HG03469 (cell line): ENCODE data around the gene ATP9A.

Experiments
- ATAC-seq: cut with Tn5 transposase; IDR thresholded peaks from one replicate; pipeline ENCODE4 v1.9.1; 2021; ENCODE audit warnings: mild to moderate bottlenecking, moderate library complexity, moderate number of reproducible peaks; ENCODE audit not compliant: unreplicated experiment

The ATP9A gene

DNA sequence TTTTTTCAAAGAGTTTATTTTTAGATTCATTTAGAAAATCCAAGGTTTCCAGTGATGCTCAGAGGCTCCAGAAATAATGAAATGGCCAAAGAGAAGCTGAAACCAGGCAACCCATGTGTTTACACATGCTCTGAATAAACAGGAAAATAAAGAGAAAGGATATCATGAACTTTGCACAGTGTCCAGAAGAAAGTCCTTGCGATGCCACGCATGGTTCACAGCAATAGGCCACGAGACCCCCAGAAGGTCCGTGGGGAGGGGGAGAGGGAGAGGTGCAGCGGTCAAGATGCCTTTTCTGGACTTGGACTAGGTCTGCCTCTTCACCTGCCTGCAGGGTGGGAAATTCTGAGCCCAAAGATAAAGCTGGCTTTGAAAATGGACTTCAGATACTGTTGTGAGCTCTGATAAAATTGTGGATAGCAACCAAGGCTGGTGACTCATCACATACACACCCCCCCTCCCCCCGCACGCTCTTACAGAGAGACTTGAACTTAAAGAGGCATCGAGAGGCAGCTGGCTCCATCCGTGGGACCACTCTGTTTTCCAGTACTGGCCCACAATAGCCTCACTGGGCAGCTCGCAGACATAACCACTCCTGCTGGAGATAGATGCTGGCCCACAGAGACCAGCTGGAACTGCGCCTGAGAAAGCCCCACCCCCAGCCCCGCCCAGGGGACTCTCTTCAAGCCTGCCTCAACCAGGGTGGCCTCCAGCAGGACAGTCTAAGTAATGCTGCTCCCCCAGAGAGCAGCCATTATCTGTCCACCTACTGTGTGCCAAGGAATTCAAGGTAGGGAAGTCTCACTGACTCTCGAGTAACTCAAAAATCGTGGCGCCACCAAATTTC, 204.5 kb downstream of the ATP9A start:
- ATAC-seq, result no peak

GRCh38 chr20:51563174-51563485, 205.1 kb downstream of the ATP9A start:
- ATAC-seq, result no peak

DNA sequence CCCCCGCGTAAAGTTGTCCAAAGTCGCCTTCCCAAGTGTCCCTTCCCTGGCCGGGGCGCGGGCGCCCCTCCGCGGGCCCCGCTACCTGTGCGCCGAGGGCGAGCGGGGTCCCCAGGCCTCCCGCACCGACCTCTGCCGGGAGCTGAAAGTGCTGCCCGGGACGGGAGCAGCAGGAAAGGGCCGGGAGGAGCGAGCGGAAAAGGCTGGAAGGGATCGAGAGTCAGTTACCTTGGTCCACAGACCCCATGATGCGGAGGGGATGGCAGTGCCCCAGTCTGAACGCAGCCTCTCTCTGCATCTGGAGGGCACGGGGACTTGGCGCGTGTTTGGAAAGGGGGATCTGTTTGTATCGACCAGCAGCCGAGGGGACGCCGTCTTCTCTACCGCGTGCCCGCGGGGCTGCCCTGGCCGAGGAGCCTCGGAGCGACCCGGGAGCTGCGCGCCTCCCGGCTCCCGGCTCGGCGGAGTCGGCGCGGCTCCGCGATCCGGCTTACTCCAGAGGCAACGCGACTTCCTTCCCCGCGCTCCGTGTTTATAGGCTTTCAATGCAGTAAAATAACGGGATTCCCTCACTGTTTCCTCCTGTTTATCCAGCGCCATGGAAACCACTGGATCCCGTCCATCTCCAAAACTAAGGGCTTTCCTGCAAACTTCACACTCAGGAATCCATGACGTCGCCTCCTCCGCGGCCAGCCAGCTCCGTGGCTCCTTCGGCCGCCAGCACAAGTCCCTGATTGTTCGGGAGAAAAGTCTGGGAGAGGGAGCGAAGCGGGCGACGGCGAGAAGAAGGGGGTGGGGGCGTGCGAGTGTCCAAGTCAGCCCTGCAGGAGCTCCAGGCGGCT, 205.6 kb downstream of the ATP9A start:
- no peak for ATAC-seq

GRCh38 chr20:51562027-51562331, 206.2 kb downstream of the ATP9A start:
- no peak for ATAC-seq

DNA sequence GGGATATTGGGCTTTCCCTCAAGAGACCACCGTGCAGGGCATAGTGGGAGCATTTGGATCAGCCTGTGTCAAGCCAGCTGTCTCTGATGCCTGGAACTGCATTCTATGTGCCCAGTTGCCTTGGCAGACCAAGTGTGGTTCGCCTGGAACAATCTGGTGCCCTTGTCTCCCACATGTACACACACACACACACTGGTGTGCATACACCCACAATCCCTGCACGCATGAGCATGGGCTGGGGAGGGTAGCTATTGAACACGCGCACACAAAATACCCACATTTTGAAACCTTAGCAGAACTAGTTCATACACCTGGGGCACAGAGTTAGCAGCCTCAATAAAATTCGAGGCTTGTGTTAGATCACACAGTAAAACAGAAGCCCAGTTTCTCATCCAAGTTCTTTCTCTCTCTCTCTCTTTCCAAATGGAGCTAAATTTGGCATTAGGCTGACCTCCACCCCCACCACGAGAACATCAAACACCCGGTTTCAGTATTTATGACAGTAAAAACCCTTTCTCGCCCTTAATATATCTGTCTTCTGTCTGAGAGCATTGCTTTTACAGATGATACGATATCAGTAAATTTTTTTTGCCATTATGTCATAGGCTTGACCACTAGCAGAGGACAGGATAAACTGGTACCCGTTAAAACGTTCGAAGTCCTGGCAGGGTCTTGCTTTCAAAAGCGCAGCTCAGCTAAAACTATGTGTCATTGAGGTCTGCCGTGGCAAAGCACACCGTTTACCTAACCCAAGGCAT, 207.5 kb downstream of the ATP9A start:
- ATAC-seq, result no peak

GRCh38 chr20:51560042-51560441, 208.1 kb downstream of the ATP9A start:
- no peak for ATAC-seq

DNA sequence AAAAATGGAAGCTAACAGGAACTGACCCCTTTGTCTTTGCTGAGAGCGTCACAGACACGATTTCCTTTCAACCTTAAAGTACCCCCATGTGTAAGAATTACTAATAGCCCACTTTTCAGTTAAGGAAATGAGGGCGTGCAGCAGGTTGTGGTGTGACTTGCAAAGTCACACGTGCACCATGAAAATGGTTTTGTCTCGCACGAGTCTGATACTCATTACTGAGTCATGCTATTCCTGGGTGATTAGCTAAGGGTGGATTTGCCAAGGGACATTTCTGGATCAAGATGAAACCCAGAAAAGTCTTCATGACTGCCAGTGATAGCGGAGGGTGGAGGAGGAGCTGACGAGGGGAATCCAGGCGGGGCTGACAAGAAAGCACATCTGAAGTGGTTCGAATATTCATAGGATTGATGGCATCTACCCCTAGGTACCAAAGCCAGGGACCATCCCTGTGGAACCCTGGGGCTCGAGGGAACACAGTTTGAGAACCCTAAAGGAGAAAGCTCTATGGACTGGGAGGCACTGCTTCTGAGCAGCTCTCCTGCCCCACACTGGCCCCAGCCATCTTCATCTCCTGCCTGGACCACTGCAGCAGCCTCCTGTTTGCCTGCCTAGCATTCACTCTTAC, 213.5 kb downstream of the ATP9A start:
- no peak for ATAC-seq

GRCh38 chr20:51553897-51554486, 214.2 kb downstream of the ATP9A start:
- no peak for ATAC-seq

DNA sequence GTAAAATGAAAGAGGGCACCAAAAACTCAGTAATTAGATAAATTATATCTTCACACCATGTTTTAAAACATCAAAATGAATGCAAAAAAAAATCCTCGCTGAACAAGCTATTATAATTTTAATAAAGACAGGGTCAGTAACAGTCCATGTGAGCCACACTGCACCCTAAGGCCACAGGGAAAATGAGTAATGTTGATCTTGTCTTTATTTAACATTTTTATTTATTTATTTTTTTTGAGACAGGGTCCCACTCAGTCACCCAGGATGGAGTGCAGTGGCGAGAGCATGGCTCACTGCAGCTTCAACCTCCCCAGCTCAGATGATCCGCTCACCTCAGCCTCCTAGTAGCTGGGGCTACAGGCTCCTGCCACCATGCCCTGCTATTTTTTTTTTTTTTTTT, 217.0 kb downstream of the ATP9A start:
- ATAC-seq, result no peak

- ATAC-seq, result no peak
Measured at GRCh38 chr20:51549474-51549873, 218.7 kb downstream of the ATP9A start.

DNA sequence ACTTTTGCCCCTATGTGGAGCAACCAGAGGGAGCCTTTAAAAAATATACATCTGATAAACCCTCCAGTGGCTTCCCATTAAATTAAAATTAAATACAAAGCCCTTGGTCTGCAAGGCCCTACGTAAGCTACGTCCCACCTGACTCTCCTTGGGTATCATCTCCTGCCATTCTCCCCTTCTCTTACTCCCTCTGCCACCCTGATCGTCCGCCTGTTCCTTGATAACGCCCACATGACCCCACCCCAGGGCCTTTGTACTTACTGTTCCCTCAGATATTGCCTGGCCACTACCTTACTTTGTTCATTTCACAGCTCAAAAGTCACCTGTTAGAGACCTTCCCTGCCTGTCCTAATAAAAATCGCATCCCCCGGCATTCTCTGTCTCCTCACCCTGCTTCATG, 220.2 kb downstream of the ATP9A start:
- no peak for ATAC-seq
